Tongue (tissue), 3 donors: Measurements from ENCODE around the gene GALR3. TPM values are rescaled to one million over a fixed set of nuclear protein-coding genes. Genes with fewer than 3 reads are reported as not detected.

ENCODE experiments used
- DNase-seq: peaks from one replicate; pipeline ENCODE4 v3.0.0-alpha.2; 2015
- small RNA-seq: library from RNA; depleted of rRNA; stranded (forward); fragments of <200 nt; gene quantifications from one replicate; pipeline ENCODE3, GENCODE V24; 2014; ENCODE audit warnings: low replicate concordance
- total RNA-seq: library from RNA; depleted of rRNA; stranded (reverse); fragments of >200 nt; gene quantifications from one replicate; pipeline ENCODE4 v1.2.3, GENCODE V29; 2014

Gene GALR3
- total RNA-seq, 1 donor from 2014 or later, result not detected

DNA sequence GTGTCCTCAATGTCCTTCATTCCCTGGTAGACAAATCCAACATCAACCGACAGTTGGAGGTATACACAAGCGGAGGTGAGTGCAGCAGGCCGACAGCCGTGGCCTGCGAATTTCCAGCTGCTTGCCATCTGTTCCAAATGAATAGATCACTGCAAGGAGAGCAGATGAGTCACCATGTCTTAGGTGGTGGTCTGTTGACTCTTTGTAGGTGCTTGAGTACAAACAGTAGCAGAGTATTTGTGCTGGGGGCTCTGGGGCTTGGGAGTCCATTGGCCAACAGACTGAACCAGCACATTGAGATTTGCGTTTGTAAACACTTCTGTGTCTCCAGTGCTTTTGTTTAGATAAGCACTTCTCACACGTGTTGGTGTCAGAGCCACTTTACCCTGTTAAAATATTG, 47.1 kb downstream of the GALR3 start:
- no peak for DNase-seq

Small RNAs within 50 kb of the gene (small RNA-seq; reads per million reads assigned to genes)
- gene MIR659, result 0.68 reads per million, percentile 80 among the genes with 10 or more reads in this experiment

Other genes with a start within 250 kb of the GALR3 start
- gene LGALS2, start 243.3 kb upstream of the GALR3 start, total RNA-seq, result not detected
- 47.5 TPM for gene GGA1, start 214.5 kb upstream of the GALR3 start, total RNA-seq
- gene SH3BP1, start 183.7 kb upstream of the GALR3 start, total RNA-seq, result 31.8 TPM
- gene PDXP, start 164.7 kb upstream of the GALR3 start, total RNA-seq, result 12.3 TPM
- gene LGALS1, start 147.7 kb upstream of the GALR3 start, total RNA-seq, result 1,436 TPM
- gene NOL12, start 137.0 kb upstream of the GALR3 start, total RNA-seq, result 19.4 TPM
- 87.7 TPM for gene TRIOBP, start 126.3 kb upstream of the GALR3 start, total RNA-seq
- 16.7 TPM for gene GCAT, start 15.4 kb upstream of the GALR3 start, total RNA-seq
- gene ANKRD54, start 21.0 kb downstream of the GALR3 start, total RNA-seq, result 23.5 TPM
- gene EIF3L, start 26.0 kb downstream of the GALR3 start, total RNA-seq, result 606 TPM
- gene MICALL1, start 82.9 kb downstream of the GALR3 start, total RNA-seq, result 19.3 TPM
- not detected for gene C22orf23, start 130.2 kb downstream of the GALR3 start, total RNA-seq
- gene POLR2F, start 130.3 kb downstream of the GALR3 start, total RNA-seq, result 24.7 TPM
- 14.9 TPM for gene SOX10, start 161.2 kb downstream of the GALR3 start, total RNA-seq
- gene PICK1, start 234.0 kb downstream of the GALR3 start, total RNA-seq, result 14.9 TPM